GM23338 (cell line): ENCODE measurements around the gene C17orf50. TPM values are rescaled to one million over a fixed set of nuclear protein-coding genes. Genes with fewer than 3 reads are reported as not detected.

Experiments
- ATAC-seq: fragments of 200-7000 bp; cut with Tn5 transposase; 3 replicates; pipeline ENCODE4 v1.9.1; 2020
- DNase-seq: peaks from one replicate; pipeline ENCODE4 v3.0.0-alpha.2; 2015; ENCODE audit warnings: low spot score
- H2AFZ ChIP-seq: fragments of 200-600 bp; sonication (generic); 2 replicates; pipeline ENCODE4 v1.8.0; 2016; ENCODE audit warnings: antibody characterized with exemption, mild to moderate bottlenecking, moderate library complexity
- H3F3A ChIP-seq: fragments of 200-600 bp; sonication (generic); replicated peaks from 2 replicates; pipeline ENCODE4 v1.8.0; 2017; ENCODE audit warnings: antibody characterized with exemption, mixed run types, low read depth
- H3K27ac ChIP-seq: fragments of 200-600 bp; sonication (generic); 2 replicates; pipeline ENCODE4 v1.6.1; 2016; ENCODE audit warnings: low read depth
- H3K27me3 ChIP-seq: fragments of 200-600 bp; sonication (generic); 2 replicates; pipeline ENCODE4 v1.8.0; 2016; ENCODE audit warnings: mild to moderate bottlenecking, mixed run types, moderate library complexity; ENCODE audit not compliant: insufficient read depth
- H3K36me3 ChIP-seq: fragments of 200-600 bp; sonication (generic); 2 replicates; pipeline ENCODE4 v1.8.0; 2016; ENCODE audit warnings: mild to moderate bottlenecking; ENCODE audit not compliant: insufficient read depth
- H3K4me1 ChIP-seq: fragments of 200-600 bp; sonication (generic); 2 replicates; pipeline ENCODE4 v1.8.0; 2016; ENCODE audit warnings: mild to moderate bottlenecking, moderate library complexity; ENCODE audit not compliant: insufficient read depth
- H3K4me2 ChIP-seq: fragments of 200-600 bp; sonication (generic); 2 replicates; pipeline ENCODE4 v1.7.1; 2017; ENCODE audit warnings: mixed run types
- H3K4me3 ChIP-seq: fragments of 200-600 bp; sonication (generic); 2 replicates; pipeline ENCODE4 v1.6.1; 2016; ENCODE audit warnings: mixed run types
- H3K79me2 ChIP-seq: fragments of 200-600 bp; sonication (generic); replicated peaks from 2 replicates; pipeline ENCODE4 v1.8.0; 2017; ENCODE audit warnings: mild to moderate bottlenecking; ENCODE audit not compliant: insufficient read depth
- H3K9me2 ChIP-seq: fragments of 200-600 bp; sonication (generic); 2 replicates; pipeline ENCODE4 v1.8.0; 2017; ENCODE audit not compliant: insufficient read depth
- H4K20me1 ChIP-seq: fragments of 200-600 bp; sonication (generic); replicated peaks from 2 replicates; pipeline ENCODE4 v1.8.0; 2017; ENCODE audit warnings: mild to moderate bottlenecking; ENCODE audit not compliant: insufficient read depth
- H3K27ac Mint-ChIP-seq: 2 replicates; pipeline ENCODE4 v1.8.0; 2020; ENCODE audit warnings: inconsistent platforms, mild to moderate bottlenecking, moderate library complexity, mixed read lengths
- H3K27me3 Mint-ChIP-seq: 3 replicates; pipeline ENCODE4 v1.8.0; 2022; ENCODE audit warnings: low read depth, mild to moderate bottlenecking, moderate library complexity, mixed read lengths, inconsistent platforms; ENCODE audit not compliant: insufficient read depth, poor library complexity
- H3K36me3 Mint-ChIP-seq: 3 replicates; pipeline ENCODE4 v1.8.0; 2021; ENCODE audit warnings: low read depth, mild to moderate bottlenecking, inconsistent platforms, moderate library complexity, mixed read lengths
- H3K4me1 Mint-ChIP-seq: 3 replicates; pipeline ENCODE4 v1.8.0; 2020; ENCODE audit warnings: mild to moderate bottlenecking, inconsistent platforms, mixed read lengths
- H3K4me3 Mint-ChIP-seq: 3 replicates; pipeline ENCODE4 v1.8.0; 2021; ENCODE audit warnings: moderate library complexity, mild to moderate bottlenecking, inconsistent platforms, mixed read lengths
- H3K9me3 Mint-ChIP-seq: 3 replicates; pipeline ENCODE4 v1.8.0; 2020; ENCODE audit warnings: moderate library complexity, mild to moderate bottlenecking, inconsistent platforms, mixed read lengths
- CREB1 ChIP-seq: fragments of 250-450 bp; sonication (Bioruptor Pico); IDR thresholded peaks from 2 replicates; pipeline ENCODE4 v1.5.0; 2020; ENCODE audit warnings: low read depth, mild to moderate bottlenecking, moderate library complexity
- CTCF ChIP-seq, 2 experiments: fragments of 200-600 bp in 1 of 2; sonication (generic) in 1 of 2; conservative IDR thresholded peaks; 2 replicates each; pipeline versions ENCODE4 v1.5.1 to v1.6.1; 2016 to 2017; ENCODE audit warnings: antibody characterized with exemption in 2 of 2, low read depth in 2 of 2, mild to moderate bottlenecking in 2 of 2, moderate library complexity in 1 of 2
- ETS1 ChIP-seq: IDR thresholded peaks from 2 replicates; pipeline ENCODE4 v1.6.1; 2016; ENCODE audit warnings: antibody characterized with exemption
- EZH2 ChIP-seq: fragments of 200-600 bp; sonication (generic); IDR thresholded peaks from one replicate; pipeline ENCODE4 v1.8.0; 2017; ENCODE audit warnings: antibody characterized with exemption, mild to moderate bottlenecking, low read depth; ENCODE audit not compliant: unreplicated experiment
- EZH2phosphoT487 ChIP-seq: fragments of 200-600 bp; sonication (generic); IDR thresholded peaks from one replicate; pipeline ENCODE4 v1.8.1; 2018; ENCODE audit warnings: antibody characterized with exemption; ENCODE audit not compliant: unreplicated experiment
- NANOG ChIP-seq: IDR thresholded peaks from 2 replicates; pipeline ENCODE4 v1.6.1; 2016; ENCODE audit warnings: antibody characterized with exemption, borderline replicate concordance
- POLR2AphosphoS5 ChIP-seq: IDR thresholded peaks from 2 replicates; pipeline ENCODE4 v1.6.1; 2016; ENCODE audit warnings: antibody characterized with exemption, low read depth
- STAT1 ChIP-seq: IDR thresholded peaks from one replicate; pipeline ENCODE4 v1.6.1; 2016; ENCODE audit warnings: antibody characterized with exemption; ENCODE audit not compliant: unreplicated experiment
- ZNF331 ChIP-seq: fragments of 250-450 bp; sonication (Bioruptor Pico); IDR thresholded peaks from 2 replicates; pipeline ENCODE4 v1.5.0; 2020; ENCODE audit warnings: low read depth, mild to moderate bottlenecking, moderate library complexity
- ZNF462 ChIP-seq: fragments of 250-450 bp; sonication (Bioruptor Pico); IDR thresholded peaks from 2 replicates; pipeline ENCODE4 v1.5.0; 2020; ENCODE audit warnings: mild to moderate bottlenecking, moderate library complexity
- polyA plus RNA-seq: library from polyadenylated mRNA; unstranded; fragments of >200 nt; fragmentation: Nextera tagmentation; extraction: Ambion mirVana; gene quantifications from 2 replicates; pipeline ENCODE4 v1.2.1, GENCODE V29; 2016
- total RNA-seq: library from RNA; depleted of rRNA; stranded (reverse); fragments of >200 nt; shearing (Covaris generic); gene quantifications from 2 replicates; pipeline ENCODE4 v1.2.3, GENCODE V29; 2014

Gene C17orf50
- total and polyA plus RNA-seq, 2 experiments from 2014 or later: 0.74 to 1.6 TPM

- Histone ChIP-seq H3F3A (no peaks in the 10 kb centered on the region), H3K4me3 (no peak overlapping the region), H3K4me2 (no peak overlapping the region), H3K79me2 (no peaks in the 10 kb centered on the region), H3K27ac (no peak overlapping the region), H3K9me2 (no peaks in the 10 kb centered on the region), H3K36me3 (no peaks in the 10 kb centered on the region), H4K20me1 (no peaks in the 10 kb centered on the region), H2AFZ (no peak overlapping the region), H3K27me3 (no peaks in the 10 kb centered on the region), H3K4me1 (peaks cover 9% of the 10 kb centered on the region)
- peaks cover 19% of the 10 kb centered on the region for H3K4me1 Mint-ChIP-seq
- TF ChIP-seq NANOG: no peak
- no peak for DNase-seq
- no peaks in the 10 kb centered on the region for H3K27me3 Mint-ChIP-seq
- H3K9me3 Mint-ChIP-seq: no peaks in the 10 kb centered on the region
- no peak overlapping the region for H3K4me3 Mint-ChIP-seq
- no peak for ATAC-seq
- no peaks in the 10 kb centered on the region for H3K36me3 Mint-ChIP-seq
- H3K27ac Mint-ChIP-seq: no peak overlapping the region
Observed at GRCh38 chr17:35778641-35779196, 18.0 kb downstream of the C17orf50 start.

- Histone ChIP-seq H3K4me3 (no peak overlapping the region), H2AFZ (no peak overlapping the region), H4K20me1 (no peaks in the 10 kb centered on the region), H3K36me3 (no peaks in the 10 kb centered on the region), H3K4me1 (no peaks in the 10 kb centered on the region), H3K9me2 (no peaks in the 10 kb centered on the region), H3K79me2 (no peaks in the 10 kb centered on the region), H3K27me3 (no peaks in the 10 kb centered on the region), H3F3A (no peaks in the 10 kb centered on the region), H3K27ac (no peak overlapping the region), H3K4me2 (no peak overlapping the region)
- H3K4me3 Mint-ChIP-seq: no peak overlapping the region; the same call in 2 of the 3 replicates
- H3K27me3 Mint-ChIP-seq: peaks cover 3% of the 10 kb centered on the region
- no peaks in the 10 kb centered on the region for H3K36me3 Mint-ChIP-seq
- H3K27ac Mint-ChIP-seq: no peak overlapping the region
- no peak for DNase-seq
- no peaks in the 10 kb centered on the region for H3K9me3 Mint-ChIP-seq
- H3K4me1 Mint-ChIP-seq: no peaks in the 10 kb centered on the region
- no peak for ATAC-seq
- TF ChIP-seq STAT1: no peak
- TF ChIP-seq CREB1: no peak
- no peak for TF ChIP-seq CTCF (conservative IDR thresholded peaks at IDR 0.05; ENCODE audit: low read depth in 2 of 2)
- no peak for TF ChIP-seq POLR2AphosphoS5
- no peak for TF ChIP-seq NANOG
- no peak for TF ChIP-seq EZH2phosphoT487
- TF ChIP-seq ZNF462 (CRISPR knock-in tag): no peak
- no peak for TF ChIP-seq ZNF331 (CRISPR knock-in tag)
- no peak for TF ChIP-seq EZH2
- no peak for TF ChIP-seq ETS1
Observed at GRCh38 chr17:35780950-35781349, 20.3 kb downstream of the C17orf50 start.
